ENCODE measurements around the gene OR6S1.

DNA sequence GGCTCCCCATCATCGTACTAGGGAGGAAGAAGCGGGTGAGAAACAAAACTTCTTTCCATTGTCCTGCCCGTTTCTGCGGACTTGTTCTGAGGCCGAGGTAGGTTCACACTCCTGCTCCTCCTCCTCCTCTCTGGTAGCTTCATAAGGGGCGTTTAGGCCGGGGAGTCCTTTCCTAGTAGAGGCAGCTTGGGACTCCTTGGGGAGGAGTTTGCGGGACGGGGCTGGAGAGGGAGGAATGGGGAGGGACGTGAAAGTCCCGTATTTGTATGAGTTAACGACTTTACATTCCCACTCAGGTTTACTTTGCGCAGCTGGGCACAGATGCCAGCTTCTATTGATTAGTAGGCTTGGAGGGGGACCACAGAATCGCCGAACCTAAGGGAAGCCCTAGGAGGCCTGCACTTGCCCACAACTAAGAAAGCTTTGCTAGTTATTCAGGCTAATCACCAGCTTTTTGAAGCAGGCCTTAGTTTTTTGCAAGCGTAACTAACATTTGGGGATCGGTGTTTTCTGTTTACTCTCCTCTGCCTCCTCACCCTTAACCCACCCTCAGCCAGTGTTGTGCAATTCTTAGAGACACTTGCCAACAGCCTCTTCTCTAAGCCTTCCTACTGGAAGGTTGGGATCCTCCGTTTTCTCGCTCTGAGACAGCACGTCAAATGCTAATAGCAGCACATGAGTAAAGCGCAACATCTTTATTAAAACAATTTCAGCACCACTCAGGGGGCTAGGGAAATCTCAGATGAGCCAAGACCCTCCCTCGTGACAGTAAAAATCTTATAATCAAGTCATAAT lies 43.4 kb upstream of the OR6S1 start:
- TF ChIP-seq, protein P1, sequence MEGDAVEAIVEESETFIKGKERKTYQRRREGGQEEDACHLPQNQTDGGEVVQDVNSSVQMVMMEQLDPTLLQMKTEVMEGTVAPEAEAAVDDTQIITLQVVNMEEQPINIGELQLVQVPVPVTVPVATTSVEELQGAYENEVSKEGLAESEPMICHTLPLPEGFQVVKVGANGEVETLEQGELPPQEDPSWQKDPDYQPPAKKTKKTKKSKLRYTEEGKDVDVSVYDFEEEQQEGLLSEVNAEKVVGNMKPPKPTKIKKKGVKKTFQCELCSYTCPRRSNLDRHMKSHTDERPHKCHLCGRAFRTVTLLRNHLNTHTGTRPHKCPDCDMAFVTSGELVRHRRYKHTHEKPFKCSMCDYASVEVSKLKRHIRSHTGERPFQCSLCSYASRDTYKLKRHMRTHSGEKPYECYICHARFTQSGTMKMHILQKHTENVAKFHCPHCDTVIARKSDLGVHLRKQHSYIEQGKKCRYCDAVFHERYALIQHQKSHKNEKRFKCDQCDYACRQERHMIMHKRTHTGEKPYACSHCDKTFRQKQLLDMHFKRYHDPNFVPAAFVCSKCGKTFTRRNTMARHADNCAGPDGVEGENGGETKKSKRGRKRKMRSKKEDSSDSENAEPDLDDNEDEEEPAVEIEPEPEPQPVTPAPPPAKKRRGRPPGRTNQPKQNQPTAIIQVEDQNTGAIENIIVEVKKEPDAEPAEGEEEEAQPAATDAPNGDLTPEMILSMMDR (conservative IDR thresholded peaks at IDR 0.05; ENCODE audit: low read length): no peak
- no peak for TF ChIP-seq EZH2phosphoT487 (IDR thresholded peaks at IDR 0.05; ENCODE audit: borderline replicate concordance, low read depth, low read length)
